K562 (cell line): ENCODE data around the gene WDR90. TPM values are rescaled to one million over a fixed set of nuclear protein-coding genes. Genes with fewer than 3 reads are reported as not detected.
A peak's percentile ranks its signal among the peaks of the same experiment; 100 is the strongest.

Experiments
- ELF4 ChIP-seq: fragments of 450-650 bp; formaldehyde crosslinking; IDR thresholded peaks from 2 replicates; pipeline ENCODE4 v1.4.0; 2022; ENCODE audit warnings: missing genetic modification characterization
- HDAC6 ChIP-seq: IDR thresholded peaks from 2 replicates; pipeline ENCODE4 v1.6.1; 2012; ENCODE audit warnings: low read depth, mild to moderate bottlenecking, control low read depth, inconsistent platforms, low read length, moderate library complexity
- HNRNPUL1 ChIP-seq: fragments of 200-400 bp; formaldehyde crosslinking; IDR thresholded peaks from 2 replicates; pipeline ENCODE4 v1.6.1; 2017; ENCODE audit warnings: low read length
- KLF16 ChIP-seq: IDR thresholded peaks from 2 replicates; pipeline ENCODE4 v1.6.1; 2016; ENCODE audit warnings: antibody characterized with exemption
- MTA2 ChIP-seq: fragments of 450-650 bp; IDR thresholded peaks from 2 replicates; pipeline ENCODE4 v1.6.1; 2016; ENCODE audit warnings: low read depth
- SP2 ChIP-seq: IDR thresholded peaks from 2 replicates; pipeline ENCODE4 v1.6.1; 2011; ENCODE audit warnings: mild to moderate bottlenecking, low read depth, low read length, moderate library complexity; ENCODE audit not compliant: poor library complexity, severe bottlenecking; ENCODE audit errors: extremely low read depth
- SRF ChIP-seq, 2 experiments: fragments of 250-450, 450-650 bp in 1 of 2; sonication (Bioruptor Pico) in 1 of 2; sonication (generic) in 1 of 2; formaldehyde crosslinking; IDR thresholded peaks; 2 replicates each; pipeline versions ENCODE4 v1.5.0 to v1.5.1; 2020 to 2022; ENCODE audit warnings: mild to moderate bottlenecking in 1 of 2, missing genetic modification reagents in 1 of 2
- SUPT5H ChIP-seq: fragments of 450-650 bp; IDR thresholded peaks from 2 replicates; pipeline ENCODE4 v1.6.1; 2016
- TBL1XR1 ChIP-seq, 2 experiments: IDR thresholded peaks; 2 replicates each; pipeline ENCODE4 v1.6.1; 2012; ENCODE audit warnings: improper control_type of control experiment in 2 of 2, low read length in 2 of 2, mild to moderate bottlenecking in 1 of 2
- TFAM ChIP-seq: fragments of 250-450 bp; sonication (Bioruptor Pico); conservative IDR thresholded peaks from 2 replicates; pipeline ENCODE4 v1.5.0; 2021; ENCODE audit warnings: mild to moderate bottlenecking, moderate library complexity
- ZNF408 ChIP-seq: fragments of 250-450 bp; sonication (Bioruptor Pico); IDR thresholded peaks from 2 replicates; pipeline ENCODE4 v1.4.0; 2020; ENCODE audit warnings: low read depth, mild to moderate bottlenecking, moderate library complexity
- ZSCAN32 ChIP-seq: fragments of 450-650 bp; formaldehyde crosslinking; IDR thresholded peaks from 2 replicates; pipeline ENCODE4 v1.4.0; 2020; ENCODE audit warnings: mild to moderate bottlenecking, moderate library complexity
- polyA plus RNA-seq, 8 experiments: library from polyadenylated mRNA; depleted of rRNA in 4 of 8; stranded (reverse) in 5 of 8; unstranded in 3 of 8; fragments of >200 nt; fragmentation: Nextera tagmentation in 2 of 8; fragmentation: Illumina TruSeq in 1 of 8; extraction: Ambion mirVana in 2 of 8; extraction: Trizol in 1 of 8; gene quantifications; 2 replicates each; pipeline versions ENCODE4 v1.2.1 to v1.2.3, GENCODE V29; 2011 to 2014; ENCODE audit warnings: inconsistent platforms in 1 of 8, missing spikeins in 1 of 8
- total RNA-seq, 7 experiments: library from RNA; depleted of rRNA in 6 of 7; stranded (reverse); fragments of >200 nt in 6 of 7; fragmentation: Illumina TruSeq in 2 of 7; extraction: Trizol in 2 of 7; gene quantifications; 2 replicates each; pipeline versions ENCODE4 v1.2.1 to v1.2.3, GENCODE V29; 2011 to 2021; ENCODE audit warnings: low replicate concordance in 1 of 7
- TF ChIP-seq, protein P1 (sequence below): fragments of 250-450 bp; sonication (Bioruptor Pico); IDR thresholded peaks from 2 replicates; pipeline ENCODE4 v1.5.0; 2022; ENCODE audit warnings: mild to moderate bottlenecking
- TF ChIP-seq, protein P2 (sequence below): fragments of 450-650 bp; IDR thresholded peaks from 2 replicates; pipeline ENCODE4 v1.6.1; 2016; ENCODE audit warnings: antibody characterized with exemption
- TF ChIP-seq, protein P3 (sequence below): conservative IDR thresholded peaks from 2 replicates; pipeline ENCODE4 v1.6.1; 2011; ENCODE audit warnings: low read depth, mild to moderate bottlenecking, low read length; ENCODE audit not compliant: control insufficient read depth
- TF ChIP-seq, protein P4 (sequence below), 2 experiments: fragments of 450-650 bp in 1 of 2; IDR thresholded peaks; 2 replicates each; pipeline ENCODE4 v1.6.1; 2011 to 2017; ENCODE audit warnings: low read depth in 2 of 2, antibody characterized with exemption in 1 of 2, borderline replicate concordance in 1 of 2, low read length in 1 of 2, mild to moderate bottlenecking in 1 of 2, mixed read lengths in 1 of 2; ENCODE audit not compliant: control insufficient read depth in 1 of 2
- TF ChIP-seq, protein P5 (sequence below): fragments of 250-450 bp; sonication (Bioruptor Pico); IDR thresholded peaks from 2 replicates; pipeline ENCODE4 v1.8.0; 2022; ENCODE audit warnings: moderate library complexity, mild to moderate bottlenecking, inconsistent platforms

WDR90 gene
- total and polyA plus RNA-seq, 9 of the 15 experiments (the other 6 are each of a cell fraction or from before 2014, with no cell fraction given): 0.44 to 12.6 (median 3.3) TPM

DNA sequence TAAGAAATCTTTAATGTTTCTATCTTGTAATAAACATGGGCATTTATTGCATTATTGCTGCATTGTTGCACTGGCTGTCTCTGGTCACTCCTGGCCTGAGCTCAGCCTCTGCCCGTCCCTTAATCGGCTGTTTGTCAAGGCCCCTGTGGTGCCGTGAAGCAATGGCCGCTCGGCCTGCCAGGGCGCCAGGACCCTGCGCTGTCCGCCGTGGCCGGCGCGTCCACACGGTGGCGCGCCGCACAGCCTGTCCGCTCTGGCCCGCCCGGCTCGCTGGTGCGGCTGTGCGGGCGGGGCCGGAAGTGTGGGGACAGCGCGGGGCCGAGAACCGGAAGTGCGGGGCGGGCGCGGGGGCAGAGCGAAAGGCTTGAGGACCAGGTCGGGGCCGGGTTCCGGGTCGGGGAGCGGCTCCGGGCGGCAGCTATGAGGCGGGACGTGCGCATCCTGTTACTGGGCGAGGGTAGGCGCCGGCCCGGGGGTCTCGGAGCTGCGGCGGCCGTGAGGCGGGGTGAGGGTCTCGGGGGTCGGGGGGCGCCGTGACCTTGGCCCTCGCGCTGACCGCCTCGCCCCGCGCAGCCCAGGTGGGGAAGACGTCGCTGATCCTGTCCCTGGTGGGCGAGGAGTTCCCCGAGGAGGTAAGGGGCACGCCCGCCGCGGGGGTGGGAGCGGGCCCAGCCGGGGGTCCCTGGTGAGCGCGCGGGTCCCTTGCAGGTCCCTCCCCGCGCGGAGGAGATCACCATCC lies 18.8 kb downstream of the WDR90 start, which contains the start of gene RHOT2 (continued):
- TF ChIP-seq, protein P1, sequence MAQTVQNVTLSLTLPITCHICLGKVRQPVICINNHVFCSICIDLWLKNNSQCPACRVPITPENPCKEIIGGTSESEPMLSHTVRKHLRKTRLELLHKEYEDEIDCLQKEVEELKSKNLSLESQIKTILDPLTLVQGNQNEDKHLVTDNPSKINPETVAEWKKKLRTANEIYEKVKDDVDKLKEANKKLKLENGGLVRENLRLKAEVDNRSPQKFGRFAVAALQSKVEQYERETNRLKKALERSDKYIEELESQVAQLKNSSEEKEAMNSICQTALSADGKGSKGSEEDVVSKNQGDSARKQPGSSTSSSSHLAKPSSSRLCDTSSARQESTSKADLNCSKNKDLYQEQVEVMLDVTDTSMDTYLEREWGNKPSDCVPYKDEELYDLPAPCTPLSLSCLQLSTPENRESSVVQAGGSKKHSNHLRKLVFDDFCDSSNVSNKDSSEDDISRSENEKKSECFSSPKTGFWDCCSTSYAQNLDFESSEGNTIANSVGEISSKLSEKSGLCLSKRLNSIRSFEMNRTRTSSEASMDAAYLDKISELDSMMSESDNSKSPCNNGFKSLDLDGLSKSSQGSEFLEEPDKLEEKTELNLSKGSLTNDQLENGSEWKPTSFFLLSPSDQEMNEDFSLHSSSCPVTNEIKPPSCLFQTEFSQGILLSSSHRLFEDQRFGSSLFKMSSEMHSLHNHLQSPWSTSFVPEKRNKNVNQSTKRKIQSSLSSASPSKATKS (CRISPR knock-in tag): no peak
- TF ChIP-seq SP2 (peak; percentile 99), MTA2 (no peak), KLF16 (no peak), SUPT5H (peak; percentile 81), HDAC6 (no peak), HNRNPUL1 (no peak), ZSCAN32 (CRISPR knock-in tag) (no peak), TFAM (CRISPR knock-in tag) (no peak), SRF (CRISPR knock-in tag; IDR thresholded peaks at IDR 0.05) (no peak), ZNF408 (CRISPR knock-in tag) (no peak), ELF4 (CRISPR knock-in tag) (no peak), TBL1XR1 (IDR thresholded peaks at IDR 0.05; ENCODE audit: low read length in 2 of 2) (peak in 1 of 2 experiments; percentile 57; a peak in 1 of 4 replicates)
- TF ChIP-seq, protein P2, sequence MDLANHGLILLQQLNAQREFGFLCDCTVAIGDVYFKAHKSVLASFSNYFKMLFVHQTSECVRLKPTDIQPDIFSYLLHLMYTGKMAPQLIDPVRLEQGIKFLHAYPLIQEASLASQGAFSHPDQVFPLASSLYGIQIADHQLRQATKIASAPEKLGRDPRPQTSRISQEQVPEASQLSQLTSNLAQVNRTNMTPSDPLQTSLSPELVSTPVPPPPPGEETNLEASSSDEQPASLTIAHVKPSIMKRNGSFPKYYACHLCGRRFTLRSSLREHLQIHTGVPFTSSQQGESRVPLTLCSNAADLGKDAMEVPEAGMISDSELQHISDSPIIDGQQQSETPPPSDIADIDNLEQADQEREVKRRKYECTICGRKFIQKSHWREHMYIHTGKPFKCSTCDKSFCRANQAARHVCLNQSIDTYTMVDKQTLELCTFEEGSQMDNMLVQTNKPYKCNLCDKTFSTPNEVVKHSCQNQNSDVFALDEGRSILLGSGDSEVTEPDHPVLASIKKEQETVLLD: no peak
- TF ChIP-seq, protein P3, sequence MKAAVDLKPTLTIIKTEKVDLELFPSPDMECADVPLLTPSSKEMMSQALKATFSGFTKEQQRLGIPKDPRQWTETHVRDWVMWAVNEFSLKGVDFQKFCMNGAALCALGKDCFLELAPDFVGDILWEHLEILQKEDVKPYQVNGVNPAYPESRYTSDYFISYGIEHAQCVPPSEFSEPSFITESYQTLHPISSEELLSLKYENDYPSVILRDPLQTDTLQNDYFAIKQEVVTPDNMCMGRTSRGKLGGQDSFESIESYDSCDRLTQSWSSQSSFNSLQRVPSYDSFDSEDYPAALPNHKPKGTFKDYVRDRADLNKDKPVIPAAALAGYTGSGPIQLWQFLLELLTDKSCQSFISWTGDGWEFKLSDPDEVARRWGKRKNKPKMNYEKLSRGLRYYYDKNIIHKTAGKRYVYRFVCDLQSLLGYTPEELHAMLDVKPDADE: peak; percentile 79
- TF ChIP-seq, protein P4, sequence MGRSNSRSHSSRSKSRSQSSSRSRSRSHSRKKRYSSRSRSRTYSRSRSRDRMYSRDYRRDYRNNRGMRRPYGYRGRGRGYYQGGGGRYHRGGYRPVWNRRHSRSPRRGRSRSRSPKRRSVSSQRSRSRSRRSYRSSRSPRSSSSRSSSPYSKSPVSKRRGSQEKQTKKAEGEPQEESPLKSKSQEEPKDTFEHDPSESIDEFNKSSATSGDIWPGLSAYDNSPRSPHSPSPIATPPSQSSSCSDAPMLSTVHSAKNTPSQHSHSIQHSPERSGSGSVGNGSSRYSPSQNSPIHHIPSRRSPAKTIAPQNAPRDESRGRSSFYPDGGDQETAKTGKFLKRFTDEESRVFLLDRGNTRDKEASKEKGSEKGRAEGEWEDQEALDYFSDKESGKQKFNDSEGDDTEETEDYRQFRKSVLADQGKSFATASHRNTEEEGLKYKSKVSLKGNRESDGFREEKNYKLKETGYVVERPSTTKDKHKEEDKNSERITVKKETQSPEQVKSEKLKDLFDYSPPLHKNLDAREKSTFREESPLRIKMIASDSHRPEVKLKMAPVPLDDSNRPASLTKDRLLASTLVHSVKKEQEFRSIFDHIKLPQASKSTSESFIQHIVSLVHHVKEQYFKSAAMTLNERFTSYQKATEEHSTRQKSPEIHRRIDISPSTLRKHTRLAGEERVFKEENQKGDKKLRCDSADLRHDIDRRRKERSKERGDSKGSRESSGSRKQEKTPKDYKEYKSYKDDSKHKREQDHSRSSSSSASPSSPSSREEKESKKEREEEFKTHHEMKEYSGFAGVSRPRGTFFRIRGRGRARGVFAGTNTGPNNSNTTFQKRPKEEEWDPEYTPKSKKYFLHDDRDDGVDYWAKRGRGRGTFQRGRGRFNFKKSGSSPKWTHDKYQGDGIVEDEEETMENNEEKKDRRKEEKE (IDR thresholded peaks at IDR 0.05; ENCODE audit: borderline replicate concordance in 1 of 2, control insufficient read depth in 1 of 2, low read depth in 2 of 2, low read length in 1 of 2): peak in 1 of 2 experiments; percentile 89; a peak in 2 of 4 replicates
- TF ChIP-seq, protein P5, sequence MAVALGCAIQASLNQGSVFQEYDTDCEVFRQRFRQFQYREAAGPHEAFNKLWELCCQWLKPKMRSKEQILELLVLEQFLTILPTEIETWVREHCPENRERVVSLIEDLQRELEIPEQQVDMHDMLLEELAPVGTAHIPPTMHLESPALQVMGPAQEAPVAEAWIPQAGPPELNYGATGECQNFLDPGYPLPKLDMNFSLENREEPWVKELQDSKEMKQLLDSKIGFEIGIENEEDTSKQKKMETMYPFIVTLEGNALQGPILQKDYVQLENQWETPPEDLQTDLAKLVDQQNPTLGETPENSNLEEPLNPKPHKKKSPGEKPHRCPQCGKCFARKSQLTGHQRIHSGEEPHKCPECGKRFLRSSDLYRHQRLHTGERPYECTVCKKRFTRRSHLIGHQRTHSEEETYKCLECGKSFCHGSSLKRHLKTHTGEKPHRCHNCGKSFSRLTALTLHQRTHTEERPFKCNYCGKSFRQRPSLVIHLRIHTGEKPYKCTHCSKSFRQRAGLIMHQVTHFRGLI (CRISPR knock-in tag): no peak
